ENCODE data around the gene ACR. TPM values are rescaled to one million over a fixed set of nuclear protein-coding genes. Genes with fewer than 3 reads are reported as not detected.
A peak's percentile ranks its signal among the peaks of the same experiment; 100 is the strongest.

Gene ACR
- total and polyA plus RNA-seq, 5 donors, result 0.38 to 1.2 (median 0.54) TPM

GRCh38 chr22:50703726-50704509 lies 34.1 kb upstream of the ACR start:
- H3K27ac ChIP-seq (ENCODE audit: low read length), result no peak overlapping the region
- no peaks in the 10 kb centered on the region for H3K27me3 ChIP-seq (ENCODE audit: control insufficient read depth, insufficient read depth)
- ATAC-seq, result no peak
- no peak overlapping the region for H3K4me3 ChIP-seq (ENCODE audit: low read length)
- DNase-seq, result peak in 2 of 3 donors; percentile 10 to 29
- no peaks in the 10 kb centered on the region for H3K9me3 ChIP-seq (ENCODE audit: control insufficient read depth, low read length)
- 84% methylated on average over 36 of the region's 36 CpGs for WGBS
- H3K4me1 ChIP-seq (ENCODE audit: control insufficient read depth, insufficient read depth, low read length), result no peaks in the 10 kb centered on the region
- intact Hi-C loops (cut with DNase I), result no loop called here

- Histone ChIP-seq H3K4me3 (ENCODE audit: low read length) (no peak overlapping the region), H3K27me3 (ENCODE audit: control insufficient read depth, insufficient read depth) (no peaks in the 10 kb centered on the region), H3K9me3 (ENCODE audit: control insufficient read depth, low read length) (no peaks in the 10 kb centered on the region), H3K4me1 (ENCODE audit: control insufficient read depth, insufficient read depth, low read length) (no peaks in the 10 kb centered on the region), H3K27ac (ENCODE audit: low read length) (no peak overlapping the region)
- intact Hi-C loops (cut with DNase I), result no loop called here
- DNase-seq (peak in 2 of 3 donors; percentile 16 to 61), ATAC-seq (peak in 1 of 2 donors; percentile 2)
- 77% methylated on average over 37 of the region's 37 CpGs for WGBS
Observed at GRCh38 chr22:50704510-50705218, 33.3 kb upstream of the ACR start.

GRCh38 chr22:50705219-50705691 lies 32.7 kb upstream of the ACR start:
- ATAC-seq, result peak; percentile 20 to 61
- Histone ChIP-seq H3K27me3 (ENCODE audit: control insufficient read depth, insufficient read depth) (no peaks in the 10 kb centered on the region), H3K4me1 (ENCODE audit: control insufficient read depth, insufficient read depth, low read length) (no peaks in the 10 kb centered on the region), H3K27ac (ENCODE audit: low read length) (no peak overlapping the region), H3K9me3 (ENCODE audit: control insufficient read depth, low read length) (no peaks in the 10 kb centered on the region), H3K4me3 (ENCODE audit: low read length) (no peak overlapping the region)
- peak; percentile 62 to 82 (median 75) for DNase-seq
- intact Hi-C loops (cut with DNase I), result no loop called here
- WGBS, result 38% methylated on average over 23 of the region's 23 CpGs

GRCh38 chr22:50705851-50706351 lies 32.1 kb upstream of the ACR start:
- Histone ChIP-seq H3K9me3 (ENCODE audit: control insufficient read depth, low read length) (no peaks in the 10 kb centered on the region), H3K4me1 (ENCODE audit: control insufficient read depth, insufficient read depth, low read length) (no peaks in the 10 kb centered on the region), H3K4me3 (ENCODE audit: low read length) (no peak overlapping the region), H3K27me3 (ENCODE audit: control insufficient read depth, insufficient read depth) (no peaks in the 10 kb centered on the region), H3K27ac (ENCODE audit: low read length) (no peak overlapping the region)
- intact Hi-C loops (cut with DNase I), result no loop called here
- no peak for ATAC-seq
- peak; percentile 11 to 52 (median 45) for DNase-seq
- 91% methylated on average over 27 of the region's 27 CpGs for WGBS

GRCh38 chr22:50706481-50707125 lies 31.4 kb upstream of the ACR start:
- H3K9me3 ChIP-seq (ENCODE audit: control insufficient read depth, low read length), result no peaks in the 10 kb centered on the region
- DNase-seq (peak; percentile 8 to 26 (median 11)), ATAC-seq (no peak)
- intact Hi-C loops (cut with DNase I), result no loop called here
- WGBS, result 88% methylated on average over 14 of the region's 14 CpGs
- H3K27ac ChIP-seq (ENCODE audit: low read length), result no peak overlapping the region
- no peaks in the 10 kb centered on the region for H3K27me3 ChIP-seq (ENCODE audit: control insufficient read depth, insufficient read depth)
- H3K4me3 ChIP-seq (ENCODE audit: low read length), result no peak overlapping the region
- H3K4me1 ChIP-seq (ENCODE audit: control insufficient read depth, insufficient read depth, low read length), result peaks cover under 1% of the 10 kb centered on the region

- 97% methylated on average over 3 of the region's 3 CpGs for WGBS
- ATAC-seq (no peak), DNase-seq (no peak)
- Histone ChIP-seq H3K4me1 (ENCODE audit: control insufficient read depth, insufficient read depth, low read length) (peaks cover 3% of the 10 kb centered on the region), H3K9me3 (ENCODE audit: control insufficient read depth, low read length) (no peaks in the 10 kb centered on the region), H3K27ac (ENCODE audit: low read length) (no peak overlapping the region), H3K27me3 (ENCODE audit: control insufficient read depth, insufficient read depth) (no peaks in the 10 kb centered on the region), H3K4me3 (ENCODE audit: low read length) (no peak overlapping the region)
- intact Hi-C loops (cut with DNase I), result no loop called here
Observed at GRCh38 chr22:50708474-50708873, 29.5 kb upstream of the ACR start.

- H3K4me1 ChIP-seq (ENCODE audit: control insufficient read depth, insufficient read depth, low read length), result peaks cover 3% of the 10 kb centered on the region
- H3K27ac ChIP-seq (ENCODE audit: low read length), result no peak overlapping the region
- ATAC-seq (no peak), DNase-seq (peak in 1 of 3 donors; percentile 4)
- intact Hi-C loops (cut with DNase I), result no loop called here
- no peaks in the 10 kb centered on the region for H3K27me3 ChIP-seq (ENCODE audit: control insufficient read depth, insufficient read depth)
- no peak overlapping the region for H3K4me3 ChIP-seq (ENCODE audit: low read length)
- WGBS, result 90% methylated on average over 6 of the region's 6 CpGs
- H3K9me3 ChIP-seq (ENCODE audit: control insufficient read depth, low read length), result no peaks in the 10 kb centered on the region
Observed at GRCh38 chr22:50708996-50709395, 29.0 kb upstream of the ACR start.

- ATAC-seq (no peak), DNase-seq (peak in 2 of 3 donors; percentile 16 to 46)
- Histone ChIP-seq H3K4me3 (ENCODE audit: low read length) (no peak overlapping the region), H3K4me1 (ENCODE audit: control insufficient read depth, insufficient read depth, low read length) (peaks cover 6% of the 10 kb centered on the region), H3K27me3 (ENCODE audit: control insufficient read depth, insufficient read depth) (no peaks in the 10 kb centered on the region), H3K9me3 (ENCODE audit: control insufficient read depth, low read length) (no peaks in the 10 kb centered on the region), H3K27ac (ENCODE audit: low read length) (no peak overlapping the region)
- intact Hi-C loops (cut with DNase I), result no loop called here
- 65% methylated on average over 6 of the region's 6 CpGs for WGBS
Observed at GRCh38 chr22:50710221-50710620, 27.8 kb upstream of the ACR start.

- 94% methylated on average over 38 of the region's 38 CpGs for WGBS
- no peak overlapping the region for H3K27ac ChIP-seq (ENCODE audit: low read length)
- intact Hi-C loops (cut with DNase I), result no loop called here
- H3K4me1 ChIP-seq (ENCODE audit: control insufficient read depth, insufficient read depth, low read length), result peaks cover 6% of the 10 kb centered on the region
- no peak for ATAC-seq
- H3K9me3 ChIP-seq (ENCODE audit: control insufficient read depth, low read length), result no peaks in the 10 kb centered on the region
- no peak overlapping the region for H3K4me3 ChIP-seq (ENCODE audit: low read length)
- H3K27me3 ChIP-seq (ENCODE audit: control insufficient read depth, insufficient read depth), result no peaks in the 10 kb centered on the region
- peak; percentile 5 to 30 (median 9) for DNase-seq
Observed at GRCh38 chr22:50710886-50711285, 27.1 kb upstream of the ACR start.

GRCh38 chr22:50711446-50712340 lies 26.3 kb upstream of the ACR start:
- H3K4me1 ChIP-seq (ENCODE audit: control insufficient read depth, insufficient read depth, low read length), result peaks cover 6% of the 10 kb centered on the region
- WGBS, result 71% methylated on average over 16 of the region's 16 CpGs
- no peaks in the 10 kb centered on the region for H3K27me3 ChIP-seq (ENCODE audit: control insufficient read depth, insufficient read depth)
- no peak overlapping the region for H3K4me3 ChIP-seq (ENCODE audit: low read length)
- peak; percentile 10 to 45 (median 37) for DNase-seq
- peak in 1 of 2 donors; percentile 2 for ATAC-seq
- no peak overlapping the region for H3K27ac ChIP-seq (ENCODE audit: low read length)
- intact Hi-C loops (cut with DNase I), result no loop called here
- no peaks in the 10 kb centered on the region for H3K9me3 ChIP-seq (ENCODE audit: control insufficient read depth, low read length)
